Mucosa of rectum (tissue), 2 donors: ENCODE data around the gene CSTPP1.

Experiments
- H3K27ac ChIP-seq, 2 donors: one replicate each; pipeline ENCODE4 v1.7.0; 2013; ENCODE audit warnings: inconsistent platforms in 2 of 2, low read depth in 2 of 2, low read length in 2 of 2
- H3K27me3 ChIP-seq, 2 donors: one replicate each; pipeline ENCODE4 v1.7.0; 2013; ENCODE audit warnings: low read length in 2 of 2; ENCODE audit not compliant: control insufficient read depth in 2 of 2, insufficient read depth in 2 of 2
- H3K36me3 ChIP-seq, 2 donors: one replicate each; pipeline ENCODE4 v1.7.0; 2013; ENCODE audit warnings: low read length in 2 of 2; ENCODE audit not compliant: control insufficient read depth in 2 of 2, insufficient read depth in 2 of 2
- H3K4me1 ChIP-seq, 2 donors: one replicate each; pipeline ENCODE4 v1.7.0; 2013; ENCODE audit warnings: low read length in 2 of 2, mild to moderate bottlenecking in 1 of 2; ENCODE audit not compliant: control insufficient read depth in 2 of 2, insufficient read depth in 2 of 2
- H3K4me3 ChIP-seq, 2 donors: one replicate each; pipeline ENCODE4 v1.7.0; 2013; ENCODE audit warnings: low read length in 2 of 2
- H3K9ac ChIP-seq, 2 donors: one replicate each; pipeline ENCODE4 v1.7.0; 2013; ENCODE audit warnings: low read length in 2 of 2, low read depth in 1 of 2, mild to moderate bottlenecking in 1 of 2
- H3K9me3 ChIP-seq, 2 donors: one replicate each; pipeline ENCODE4 v1.7.0; 2013; ENCODE audit warnings: low read length in 2 of 2; ENCODE audit not compliant: control insufficient read depth in 2 of 2
- donor health status: healthy.
- donor health status: Normal muscosa, but diverticular disease.

The CSTPP1 gene

GRCh38 chr11:46896719-46897406 lies 39.7 kb upstream of the CSTPP1 start:
- Histone ChIP-seq H3K36me3 (peaks cover 17 to 29% of the 10 kb centered on the region in 2 donors), H3K4me1 (no peaks in the 10 kb centered on the region), H3K9ac (no peak overlapping the region), H3K9me3 (no peaks in the 10 kb centered on the region), H3K27me3 (no peaks in the 10 kb centered on the region), H3K27ac (no peak overlapping the region), H3K4me3 (no peak overlapping the region)

- Histone ChIP-seq H3K4me1 (no peaks in the 10 kb centered on the region), H3K27ac (no peak overlapping the region), H3K9ac (no peak overlapping the region), H3K9me3 (no peaks in the 10 kb centered on the region), H3K4me3 (no peak overlapping the region), H3K27me3 (peaks cover 0 to 2% of the 10 kb centered on the region in 2 donors), H3K36me3 (peaks cover 17 to 29% of the 10 kb centered on the region in 2 donors)
These were observed 38.0 kb upstream of the CSTPP1 start for GRCh38 chr11:46898396-46899095.

- H3K36me3 ChIP-seq, result peaks cover 13 to 27% of the 10 kb centered on the region in 2 donors
- H3K4me3 ChIP-seq, result no peak overlapping the region
- H3K9me3 ChIP-seq, result no peaks in the 10 kb centered on the region
- H3K4me1 ChIP-seq, result no peaks in the 10 kb centered on the region
- no peak overlapping the region for H3K9ac ChIP-seq
- no peak overlapping the region for H3K27ac ChIP-seq
- H3K27me3 ChIP-seq, result peaks cover 0 to 2% of the 10 kb centered on the region in 2 donors
These were observed 37.0 kb upstream of the CSTPP1 start for GRCh38 chr11:46899501-46900025.

GRCh38 chr11:46900091-46900746 lies 36.3 kb upstream of the CSTPP1 start:
- no peaks in the 10 kb centered on the region for H3K9me3 ChIP-seq
- no peak overlapping the region for H3K4me3 ChIP-seq
- no peak overlapping the region for H3K27ac ChIP-seq
- H3K9ac ChIP-seq, result no peak overlapping the region
- H3K27me3 ChIP-seq, result peaks cover 0 to 2% of the 10 kb centered on the region in 2 donors
- H3K4me1 ChIP-seq, result no peaks in the 10 kb centered on the region
- H3K36me3 ChIP-seq, result peaks cover 11 to 27% of the 10 kb centered on the region in 2 donors

- Histone ChIP-seq H3K9me3 (no peaks in the 10 kb centered on the region), H3K9ac (no peak overlapping the region), H3K27me3 (peaks cover 0 to 2% of the 10 kb centered on the region in 2 donors), H3K36me3 (peaks cover 8 to 19% of the 10 kb centered on the region in 2 donors), H3K27ac (no peak overlapping the region), H3K4me1 (no peaks in the 10 kb centered on the region), H3K4me3 (no peak overlapping the region)
These were observed 35.4 kb upstream of the CSTPP1 start for GRCh38 chr11:46901156-46901555.

- Histone ChIP-seq H3K9me3 (no peaks in the 10 kb centered on the region), H3K9ac (no peak overlapping the region), H3K36me3 (peaks cover 8 to 11% of the 10 kb centered on the region in 2 donors), H3K27me3 (peaks cover 0 to 2% of the 10 kb centered on the region in 2 donors), H3K27ac (no peak overlapping the region), H3K4me1 (no peaks in the 10 kb centered on the region), H3K4me3 (no peak overlapping the region)
These were observed 33.9 kb upstream of the CSTPP1 start for GRCh38 chr11:46902694-46903093.

- no peak overlapping the region for H3K4me3 ChIP-seq
These were observed 32.7 kb upstream of the CSTPP1 start for GRCh38 chr11:46903846-46904245.

GRCh38 chr11:46905806-46906205 lies 30.8 kb upstream of the CSTPP1 start:
- H3K4me1 ChIP-seq, result no peaks in the 10 kb centered on the region

More at GRCh38 chr11:46903846-46904245, 32.7 kb upstream of the CSTPP1 start:
- H3K27ac ChIP-seq, result no peak overlapping the region
- no peaks in the 10 kb centered on the region for H3K9me3 ChIP-seq
- H3K36me3 ChIP-seq, result peaks cover 8 to 9% of the 10 kb centered on the region in 2 donors
- H3K27me3 ChIP-seq, result peaks cover 0 to 2% of the 10 kb centered on the region in 2 donors
- H3K4me1 ChIP-seq, result no peaks in the 10 kb centered on the region
- no peak overlapping the region for H3K9ac ChIP-seq

GRCh38 chr11:46906609-46907041 lies 29.9 kb upstream of the CSTPP1 start:
- Histone ChIP-seq H3K9me3 (no peaks in the 10 kb centered on the region), H3K27ac (no peak overlapping the region), H3K9ac (no peak overlapping the region), H3K27me3 (peaks cover 0 to 2% of the 10 kb centered on the region in 2 donors), H3K4me3 (no peak overlapping the region), H3K4me1 (no peaks in the 10 kb centered on the region), H3K36me3 (no peaks in the 10 kb centered on the region)

More at GRCh38 chr11:46905806-46906205, 30.8 kb upstream of the CSTPP1 start:
- H3K36me3 ChIP-seq, result no peaks in the 10 kb centered on the region
- peaks cover 0 to 2% of the 10 kb centered on the region in 2 donors for H3K27me3 ChIP-seq
- no peak overlapping the region for H3K4me3 ChIP-seq
- no peaks in the 10 kb centered on the region for H3K9me3 ChIP-seq
- H3K9ac ChIP-seq, result no peak overlapping the region
- no peak overlapping the region for H3K27ac ChIP-seq

- Histone ChIP-seq H3K27ac (no peak overlapping the region), H3K9me3 (no peaks in the 10 kb centered on the region), H3K36me3 (no peaks in the 10 kb centered on the region), H3K4me1 (peaks cover 0 to under 1% of the 10 kb centered on the region in 2 donors), H3K9ac (no peak overlapping the region), H3K27me3 (peaks cover 0 to 2% of the 10 kb centered on the region in 2 donors), H3K4me3 (no peak overlapping the region)
These were observed 29.0 kb upstream of the CSTPP1 start for GRCh38 chr11:46907606-46908005.
